ENCODE measurements around the gene CHIT1. TPM values are rescaled to one million over a fixed set of nuclear protein-coding genes. Genes with fewer than 3 reads are reported as not detected.

Gene CHIT1
- total RNA-seq, 1 experiment from 2014 or later = 3.9 TPM

Other genes with a start within 250 kb of the CHIT1 start
- 67.0 and 73.5 TPM in 2 replicates for gene TMEM183A, start 222.3 kb downstream of the CHIT1 start, total RNA-seq (2014; rRNA removed)
- gene PPFIA4, start 203.2 kb downstream of the CHIT1 start, total RNA-seq (2014; rRNA removed) = 24.1 and 33.2 TPM in 2 replicates
- gene MYOG, start 143.7 kb downstream of the CHIT1 start, total RNA-seq (2014; rRNA removed) = 0.13 and 5.7 TPM in 2 replicates
- gene ADORA1, start 101.9 kb downstream of the CHIT1 start, total RNA-seq (2014; rRNA removed) = 9.7 and 19.1 TPM in 2 replicates
- gene MYBPH, start 53.8 kb downstream of the CHIT1 start, total RNA-seq (2014; rRNA removed) = 2.8 and 13.7 TPM in 2 replicates
- 0.17 TPM in 1 of 2 replicates, not detected in the other for gene CHI3L1, start 43.0 kb downstream of the CHIT1 start, total RNA-seq (2014; rRNA removed)
- 19.0 and 30.4 TPM in 2 replicates for gene BTG2, start 75.8 kb upstream of the CHIT1 start, total RNA-seq (2014; rRNA removed)
- 3.0 and 3.1 TPM in 2 replicates for gene FMOD, start 121.4 kb upstream of the CHIT1 start, total RNA-seq (2014; rRNA removed)
- 0.06 TPM in 2 replicates for gene PRELP, start 246.1 kb upstream of the CHIT1 start, total RNA-seq (2014; rRNA removed)